ENCODE results near the gene DCT. TPM values are rescaled to one million over a fixed set of nuclear protein-coding genes. Genes with fewer than 3 reads are reported as not detected.

DCT gene
- total and polyA plus RNA-seq, 2 of the 4 experiments (the other 2 are of a cell fraction), result not detected

DNA sequence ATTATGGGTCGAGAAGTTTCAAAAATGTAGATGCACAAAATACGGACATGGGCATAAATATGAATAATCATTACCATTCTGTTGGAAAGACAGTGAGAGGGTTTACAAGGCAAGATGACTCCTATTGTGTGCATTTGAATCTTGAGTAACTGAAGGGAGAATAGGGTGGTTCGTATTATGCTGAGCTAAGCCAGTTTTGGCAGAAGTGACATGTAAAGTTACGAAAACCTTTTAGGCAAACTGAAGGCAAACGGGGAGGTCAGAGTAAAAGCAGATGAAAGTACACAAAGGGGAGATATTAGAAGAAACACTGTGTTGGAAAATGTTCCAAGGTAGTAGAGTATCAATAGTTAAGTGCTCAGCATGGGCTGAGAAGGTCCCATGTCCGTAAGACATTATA is 16.8 kb downstream of the DCT start:
- no peak overlapping the region for H3K27ac ChIP-seq (ENCODE audit: insufficient read depth, low read length)
- ChIA-PET CTCF (interaction anchor here (0.6 kb wide), 1 partner anchor 264 kb away, joined by 3 read pairs; no protein-coding TSS in a partner anchor), POLR2A (ENCODE audit: unreplicated experiment) (no interaction called here)
- H3K4me2 ChIP-seq (ENCODE audit: low read depth, low read length), result no peak overlapping the region
- no peak overlapping the region for H4K91ac ChIP-seq (ENCODE audit: insufficient read depth, low read depth, low read length)
- H2BK120ac ChIP-seq (ENCODE audit: low read depth, low read length), result no peak overlapping the region
- H2BK20ac ChIP-seq (ENCODE audit: low read depth, low read length), result no peak overlapping the region
- no peaks in the 10 kb centered on the region for H3K79me1 ChIP-seq (ENCODE audit: low read depth in 1 of 2, low read length in 2 of 2)
- H3K23ac ChIP-seq (ENCODE audit: low read depth, low read length), result no peak overlapping the region
- H4K5ac ChIP-seq (ENCODE audit: low read depth, low read length), result no peak overlapping the region
- no peaks in the 10 kb centered on the region for H3K9me3 ChIP-seq (ENCODE audit: control insufficient read depth, insufficient read depth, low read length)
- no peak overlapping the region for H3K4ac ChIP-seq (ENCODE audit: low read depth, low read length)
- H3K9ac ChIP-seq (ENCODE audit: low read depth, low read length), result no peak overlapping the region
- H3K4me3 ChIP-seq (ENCODE audit: insufficient read depth, low read depth, low read length), result no peak overlapping the region
- no peak overlapping the region for H2AK5ac ChIP-seq (ENCODE audit: low read depth, low read length)
- BruUV-seq (replicated peaks), result no TSS peak
- H2AFZ ChIP-seq (replicated peaks; ENCODE audit: low read length, poor library complexity), result no peak overlapping the region
- no peaks in the 10 kb centered on the region for H3K9me1 ChIP-seq (ENCODE audit: insufficient read depth, low read length)
- in situ Hi-C loops (cut with MboI; ENCODE audit: low sequenced_read_pairs) (no loop called here), dilution Hi-C loops (cut with HindIII; ENCODE audit: low sequenced_read_pairs, unreplicated experiment) (no loop called here), intact Hi-C loops (cut with micrococcal nuclease) (no loop called here)
- no peaks in the 10 kb centered on the region for H4K20me1 ChIP-seq (ENCODE audit: insufficient read depth, low read length)
- DNase-seq, result no peak
- H3K36me3 ChIP-seq (ENCODE audit: control insufficient read depth, insufficient read depth, low read length), result no peaks in the 10 kb centered on the region
- H3K27me3 ChIP-seq (ENCODE audit: control insufficient read depth, insufficient read depth, low read length), result peaks cover 3% of the 10 kb centered on the region
- ATAC-seq (ENCODE audit: low read depth), result no peak
- H3K56ac ChIP-seq (ENCODE audit: extremely low read depth, insufficient read depth, low read length), result no peak overlapping the region
- no peak overlapping the region for H2BK5ac ChIP-seq (ENCODE audit: low read depth, low read length, poor library complexity, severe bottlenecking)
- H2AK9ac ChIP-seq (replicated peaks; ENCODE audit: low read depth, low read length, poor library complexity), result no peak overlapping the region
- H2BK15ac ChIP-seq (ENCODE audit: low read depth, low read length), result no peak overlapping the region
- 83% methylated on average over 1 of the region's 6 CpGs; no CpG with 5 or more reads in 1 of the 2 experiments for WGBS, 2 experiments (ENCODE audit: extremely low coverage in 2 of 2, insufficient read length in 1 of 2)
- H3K14ac ChIP-seq (replicated peaks; ENCODE audit: low read depth, low read length), result no peak overlapping the region
- no peak overlapping the region for H4K8ac ChIP-seq (ENCODE audit: low read depth in 2 of 2, low read length in 2 of 2)
- H3K4me1 ChIP-seq (ENCODE audit: control insufficient read depth, insufficient read depth, low read length), result no peaks in the 10 kb centered on the region
- no peak for TF ChIP-seq RCOR1 (IDR thresholded peaks at IDR 0.05; ENCODE audit: insufficient replicate concordance, low read length)
- TF ChIP-seq MAFK (IDR thresholded peaks at IDR 0.05; ENCODE audit: low read depth, low read length), result peak; percentile 50; the same call in 1 of the 2 replicates
- no peak for TF ChIP-seq CEBPB (IDR thresholded peaks at IDR 0.05; ENCODE audit: low read depth, low read length)
- H3K18ac ChIP-seq (ENCODE audit: low read depth, low read length), result no peak overlapping the region

Data from IMR-90 (cell line).